ENCODE measurements around the gene ACTL7A. TPM values are rescaled to one million over a fixed set of nuclear protein-coding genes. Genes with fewer than 3 reads are reported as not detected.

The ACTL7A gene
- polyA plus RNA-seq, 2 of the 4 experiments (the other 2 are of a cell fraction) = not detected

- 80% methylated on average over 6 of the region's 6 CpGs for WGBS (ENCODE audit: missing lambda C conversion rate)
- no peaks in the 10 kb centered on the region for H3K9me3 ChIP-seq
- POLR2A ChIA-PET = no interaction called here
- DNase-seq (ENCODE audit: low read depth in 1 of 2, low spot score in 1 of 2) = no peak
- TF ChIP-seq TP53 (CRISPR knock-in tag; IDR thresholded peaks at IDR 0.05) (no peak), USF2 (IDR thresholded peaks at IDR 0.05) (no peak), ZFP36 (IDR thresholded peaks at IDR 0.05; ENCODE audit: borderline replicate concordance, partially characterized antibody) (no peak), CHD4 (IDR thresholded peaks at IDR 0.05; ENCODE audit: borderline replicate concordance) (no peak), REST (IDR thresholded peaks at IDR 0.05) (no peak), MAFK (IDR thresholded peaks at IDR 0.05; ENCODE audit: partially characterized antibody) (no peak)
- TF ChIP-seq, protein P1, sequence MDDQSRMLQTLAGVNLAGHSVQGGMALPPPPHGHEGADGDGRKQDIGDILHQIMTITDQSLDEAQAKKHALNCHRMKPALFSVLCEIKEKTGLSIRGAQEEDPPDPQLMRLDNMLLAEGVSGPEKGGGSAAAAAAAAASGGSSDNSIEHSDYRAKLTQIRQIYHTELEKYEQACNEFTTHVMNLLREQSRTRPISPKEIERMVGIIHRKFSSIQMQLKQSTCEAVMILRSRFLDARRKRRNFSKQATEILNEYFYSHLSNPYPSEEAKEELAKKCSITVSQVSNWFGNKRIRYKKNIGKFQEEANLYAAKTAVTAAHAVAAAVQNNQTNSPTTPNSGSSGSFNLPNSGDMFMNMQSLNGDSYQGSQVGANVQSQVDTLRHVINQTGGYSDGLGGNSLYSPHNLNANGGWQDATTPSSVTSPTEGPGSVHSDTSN (IDR thresholded peaks at IDR 0.05) = no peak
- no peak for ATAC-seq
- no peaks in the 10 kb centered on the region for H3K4me1 ChIP-seq
- H3K27ac ChIP-seq = no peak overlapping the region
- no peak overlapping the region for H3K4me3 ChIP-seq
- FAIRE-seq = no peak
- CTCF ChIA-PET = interaction anchor here (0.8 kb wide), 1 partner anchor 1432 kb away, joined by 3 read pairs; no protein-coding TSS in a partner anchor
- H3K4me2 ChIP-seq = no peak overlapping the region
These were observed 4.5 kb upstream of the ACTL7A start for GRCh38 chr9:108857572-108857971.

- ChIA-PET POLR2A (no interaction called here), CTCF (interaction anchor here (0.5 to 2.1 kb wide), 4 partner anchors 9 to 220 kb away, joined by 3 to 9 read pairs (median 3); no protein-coding TSS in a partner anchor)
- no peaks in the 10 kb centered on the region for H3K9me3 ChIP-seq
- DNase-seq (ENCODE audit: low read depth in 1 of 2, low spot score in 1 of 2) (no peak), ATAC-seq (no peak), FAIRE-seq (no peak)
- no peaks in the 10 kb centered on the region for H3K4me1 ChIP-seq
- no peak overlapping the region for H3K27ac ChIP-seq
- TF ChIP-seq HOXB5 (CRISPR knock-in tag; IDR thresholded peaks at IDR 0.05) (no peak), KDM5A (IDR thresholded peaks at IDR 0.05) (no peak), MAFK (IDR thresholded peaks at IDR 0.05; ENCODE audit: partially characterized antibody) (no peak), EHF (CRISPR knock-in tag; IDR thresholded peaks at IDR 0.05) (no peak), CEBPB (IDR thresholded peaks at IDR 0.05) (no peak), ZC3H11A (IDR thresholded peaks at IDR 0.05) (no peak), EP300 (IDR thresholded peaks at IDR 0.05) (no peak)
- H3K4me3 ChIP-seq = no peak overlapping the region
- H3K4me2 ChIP-seq = no peak overlapping the region
- WGBS (ENCODE audit: missing lambda C conversion rate) = 38% methylated on average over 3 of the region's 3 CpGs
These were observed 2.5 kb upstream of the ACTL7A start for GRCh38 chr9:108859459-108860114.

DNA sequence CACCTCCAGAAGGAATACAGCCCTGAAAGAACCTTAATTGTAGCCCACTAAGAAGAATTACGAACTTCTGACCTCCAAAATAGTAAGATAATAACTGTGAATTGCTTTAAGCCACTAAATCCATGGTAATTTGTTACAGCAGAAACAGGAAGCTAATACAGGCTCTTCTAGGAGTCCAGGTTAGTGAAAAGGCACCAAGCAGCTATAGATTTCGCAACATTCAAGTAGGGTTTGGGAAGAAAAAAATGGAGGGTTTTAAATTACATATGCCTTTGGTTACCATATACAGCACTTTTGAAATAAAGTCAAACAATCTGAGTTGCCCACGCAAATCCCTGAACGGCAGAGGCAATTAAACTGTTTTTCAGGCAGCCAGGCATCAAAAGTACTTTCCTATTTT, 1.7 kb upstream of the ACTL7A start:
- ChIA-PET CTCF (interaction anchor here (0.7 kb wide), 1 partner anchor 81 kb away, joined by 3 read pairs; no protein-coding TSS in a partner anchor), POLR2A (no interaction called here)
- FAIRE-seq = no peak
- Histone ChIP-seq H3K4me1 (no peaks in the 10 kb centered on the region), H3K4me2 (no peak overlapping the region), H3K9me3 (no peaks in the 10 kb centered on the region), H3K27ac (no peak overlapping the region), H3K4me3 (no peak overlapping the region)
- DNase-seq (ENCODE audit: low read depth in 1 of 2, low spot score in 1 of 2) = no peak
- ATAC-seq = no peak
- no peak for TF ChIP-seq ZSCAN20 (CRISPR knock-in tag; IDR thresholded peaks at IDR 0.05)
- peak in 1 of 2 experiments; percentile 23; a peak in 1 of 4 replicates for TF ChIP-seq CEBPB (IDR thresholded peaks at IDR 0.05)
- WGBS (ENCODE audit: missing lambda C conversion rate) = 76% methylated on average over 4 of the region's 4 CpGs

Data from A549 (cell line).